ENCODE measurements around the gene CERCAM. TPM values are rescaled to one million over a fixed set of nuclear protein-coding genes. Genes with fewer than 3 reads are reported as not detected.

CERCAM gene
- polyA plus RNA-seq, 1 donor from 2014 or later = 1.1 TPM

DNA sequence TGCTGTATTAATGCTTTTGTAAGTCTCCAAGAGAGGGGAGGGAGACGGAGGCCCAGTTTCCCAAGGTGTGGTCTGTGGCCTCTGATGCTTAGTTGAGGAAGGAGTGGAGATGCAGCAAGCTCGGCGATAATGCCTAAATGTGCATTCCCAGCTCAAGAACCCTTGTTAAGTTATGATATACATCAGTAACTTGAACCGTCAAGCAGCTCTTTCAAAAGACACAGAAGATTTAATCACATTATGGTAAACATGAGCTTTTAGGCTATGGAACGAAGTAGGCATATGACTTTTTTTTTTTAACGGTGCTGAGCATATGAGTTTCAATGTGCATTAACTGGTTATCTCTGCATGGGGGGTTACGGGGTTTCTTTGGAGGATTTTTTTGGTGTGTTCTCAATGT lies 61.5 kb downstream of the CERCAM start:
- Histone ChIP-seq H3K4me2 (ENCODE audit: low read length) (no peak overlapping the region), H3K79me2 (replicated peaks; ENCODE audit: insufficient read depth, low read length) (no peaks in the 10 kb centered on the region), H3K9me3 (ENCODE audit: low read length) (no peaks in the 10 kb centered on the region), H3K36me3 (ENCODE audit: insufficient read depth, low read length) (peaks cover 10% of the 10 kb centered on the region), H3K27ac (ENCODE audit: low read length) (no peak overlapping the region), H3K27me3 (ENCODE audit: insufficient read depth, low read depth, low read length) (no peaks in the 10 kb centered on the region), H3K9me2 (ENCODE audit: insufficient read depth, low read length) (no peaks in the 10 kb centered on the region), H2AFZ (ENCODE audit: low read depth, low read length) (no peak overlapping the region), H4K20me1 (ENCODE audit: insufficient read depth) (no peaks in the 10 kb centered on the region), H3K9ac (ENCODE audit: low read length) (no peak overlapping the region), H3K4me3 (ENCODE audit: low read length) (no peak overlapping the region), H3F3A (ENCODE audit: insufficient read depth, low read length, poor library complexity, severe bottlenecking) (no peaks in the 10 kb centered on the region)
- TF ChIP-seq POLR2AphosphoS5 (IDR thresholded peaks at IDR 0.05) (no peak), RAD21 (conservative IDR thresholded peaks at IDR 0.05) (no peak), EP300 (conservative IDR thresholded peaks at IDR 0.05; ENCODE audit: poor library complexity, severe bottlenecking) (no peak), TAF1 (IDR thresholded peaks at IDR 0.05; ENCODE audit: low read depth) (no peak)
- TF ChIP-seq, protein P1, sequence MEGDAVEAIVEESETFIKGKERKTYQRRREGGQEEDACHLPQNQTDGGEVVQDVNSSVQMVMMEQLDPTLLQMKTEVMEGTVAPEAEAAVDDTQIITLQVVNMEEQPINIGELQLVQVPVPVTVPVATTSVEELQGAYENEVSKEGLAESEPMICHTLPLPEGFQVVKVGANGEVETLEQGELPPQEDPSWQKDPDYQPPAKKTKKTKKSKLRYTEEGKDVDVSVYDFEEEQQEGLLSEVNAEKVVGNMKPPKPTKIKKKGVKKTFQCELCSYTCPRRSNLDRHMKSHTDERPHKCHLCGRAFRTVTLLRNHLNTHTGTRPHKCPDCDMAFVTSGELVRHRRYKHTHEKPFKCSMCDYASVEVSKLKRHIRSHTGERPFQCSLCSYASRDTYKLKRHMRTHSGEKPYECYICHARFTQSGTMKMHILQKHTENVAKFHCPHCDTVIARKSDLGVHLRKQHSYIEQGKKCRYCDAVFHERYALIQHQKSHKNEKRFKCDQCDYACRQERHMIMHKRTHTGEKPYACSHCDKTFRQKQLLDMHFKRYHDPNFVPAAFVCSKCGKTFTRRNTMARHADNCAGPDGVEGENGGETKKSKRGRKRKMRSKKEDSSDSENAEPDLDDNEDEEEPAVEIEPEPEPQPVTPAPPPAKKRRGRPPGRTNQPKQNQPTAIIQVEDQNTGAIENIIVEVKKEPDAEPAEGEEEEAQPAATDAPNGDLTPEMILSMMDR (IDR thresholded peaks at IDR 0.05; ENCODE audit: poor library complexity, severe bottlenecking) = no peak
- TF ChIP-seq, protein P2, sequence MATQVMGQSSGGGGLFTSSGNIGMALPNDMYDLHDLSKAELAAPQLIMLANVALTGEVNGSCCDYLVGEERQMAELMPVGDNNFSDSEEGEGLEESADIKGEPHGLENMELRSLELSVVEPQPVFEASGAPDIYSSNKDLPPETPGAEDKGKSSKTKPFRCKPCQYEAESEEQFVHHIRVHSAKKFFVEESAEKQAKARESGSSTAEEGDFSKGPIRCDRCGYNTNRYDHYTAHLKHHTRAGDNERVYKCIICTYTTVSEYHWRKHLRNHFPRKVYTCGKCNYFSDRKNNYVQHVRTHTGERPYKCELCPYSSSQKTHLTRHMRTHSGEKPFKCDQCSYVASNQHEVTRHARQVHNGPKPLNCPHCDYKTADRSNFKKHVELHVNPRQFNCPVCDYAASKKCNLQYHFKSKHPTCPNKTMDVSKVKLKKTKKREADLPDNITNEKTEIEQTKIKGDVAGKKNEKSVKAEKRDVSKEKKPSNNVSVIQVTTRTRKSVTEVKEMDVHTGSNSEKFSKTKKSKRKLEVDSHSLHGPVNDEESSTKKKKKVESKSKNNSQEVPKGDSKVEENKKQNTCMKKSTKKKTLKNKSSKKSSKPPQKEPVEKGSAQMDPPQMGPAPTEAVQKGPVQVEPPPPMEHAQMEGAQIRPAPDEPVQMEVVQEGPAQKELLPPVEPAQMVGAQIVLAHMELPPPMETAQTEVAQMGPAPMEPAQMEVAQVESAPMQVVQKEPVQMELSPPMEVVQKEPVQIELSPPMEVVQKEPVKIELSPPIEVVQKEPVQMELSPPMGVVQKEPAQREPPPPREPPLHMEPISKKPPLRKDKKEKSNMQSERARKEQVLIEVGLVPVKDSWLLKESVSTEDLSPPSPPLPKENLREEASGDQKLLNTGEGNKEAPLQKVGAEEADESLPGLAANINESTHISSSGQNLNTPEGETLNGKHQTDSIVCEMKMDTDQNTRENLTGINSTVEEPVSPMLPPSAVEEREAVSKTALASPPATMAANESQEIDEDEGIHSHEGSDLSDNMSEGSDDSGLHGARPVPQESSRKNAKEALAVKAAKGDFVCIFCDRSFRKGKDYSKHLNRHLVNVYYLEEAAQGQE (IDR thresholded peaks at IDR 0.05; ENCODE audit: borderline replicate concordance) = no peak

DNA sequence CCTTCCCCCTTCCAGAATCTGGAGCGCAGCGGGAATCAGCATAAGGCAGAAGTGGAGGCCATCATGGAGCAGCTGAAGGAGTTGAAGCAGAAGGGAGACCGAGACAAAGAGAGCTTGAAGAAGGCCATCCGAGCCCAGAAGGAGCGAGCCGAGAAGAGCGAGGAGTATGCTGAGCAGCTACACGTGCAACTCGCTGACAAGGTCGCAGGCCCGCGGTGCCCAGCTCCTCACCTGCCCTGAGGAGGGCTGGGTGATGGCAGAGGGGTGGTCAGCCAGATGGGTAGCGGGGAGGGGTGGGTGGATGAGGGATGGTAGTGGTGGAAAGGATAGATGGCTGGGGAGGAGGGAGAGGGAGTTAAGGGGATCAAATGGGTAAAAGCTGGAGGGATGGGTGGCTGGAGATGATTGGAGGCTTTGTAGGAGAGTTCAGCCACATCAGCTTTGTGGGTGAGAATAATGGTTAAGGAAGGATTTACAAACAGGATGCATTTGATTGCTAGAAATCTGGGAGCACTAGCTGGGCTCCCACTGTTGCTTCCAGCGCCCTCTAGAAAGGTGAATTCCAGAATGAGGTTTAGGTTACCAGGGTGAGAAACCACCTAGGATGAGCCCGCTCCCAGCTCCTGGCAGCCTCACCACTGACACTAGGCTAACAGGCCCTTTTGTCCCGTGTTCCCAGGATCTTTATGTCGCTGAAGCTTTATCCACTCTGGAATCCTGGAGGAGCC lies 64.2 kb downstream of the CERCAM start:
- H3K79me2 ChIP-seq (replicated peaks; ENCODE audit: insufficient read depth, low read length) = no peaks in the 10 kb centered on the region
- H3K9ac ChIP-seq (ENCODE audit: low read length) = no peak overlapping the region
- H3K4me3 ChIP-seq (ENCODE audit: low read length) = no peak overlapping the region
- H3K36me3 ChIP-seq (ENCODE audit: insufficient read depth, low read length) = peaks cover 10% of the 10 kb centered on the region
- H3K27ac ChIP-seq (ENCODE audit: low read length) = no peak overlapping the region
- H4K20me1 ChIP-seq (ENCODE audit: insufficient read depth) = no peaks in the 10 kb centered on the region
- no peak overlapping the region for H2AFZ ChIP-seq (ENCODE audit: low read depth, low read length)
- no peak overlapping the region for H3K4me2 ChIP-seq (ENCODE audit: low read length)
- H3K27me3 ChIP-seq (ENCODE audit: insufficient read depth, low read depth, low read length) = no peaks in the 10 kb centered on the region
- no peaks in the 10 kb centered on the region for H3K9me3 ChIP-seq (ENCODE audit: low read length)
- no peaks in the 10 kb centered on the region for H3K9me2 ChIP-seq (ENCODE audit: insufficient read depth, low read length)
- no peak for TF ChIP-seq POLR2AphosphoS5 (IDR thresholded peaks at IDR 0.05)
- no peak for TF ChIP-seq MXI1 (conservative IDR thresholded peaks at IDR 0.05; ENCODE audit: poor library complexity, severe bottlenecking)
- TF ChIP-seq EZH2 (IDR thresholded peaks at IDR 0.05; ENCODE audit: borderline replicate concordance, insufficient read depth, low read length, poor library complexity, severe bottlenecking) = no peak
- TF ChIP-seq EP300 (conservative IDR thresholded peaks at IDR 0.05; ENCODE audit: poor library complexity, severe bottlenecking) = no peak
- TF ChIP-seq RAD21 (conservative IDR thresholded peaks at IDR 0.05) = no peak
- TF ChIP-seq, protein P2 (IDR thresholded peaks at IDR 0.05; ENCODE audit: borderline replicate concordance) = no peak
- TF ChIP-seq, protein P1 (IDR thresholded peaks at IDR 0.05; ENCODE audit: poor library complexity, severe bottlenecking) = no peak
- TF ChIP-seq SMC3 (conservative IDR thresholded peaks at IDR 0.05; ENCODE audit: poor library complexity) = no peak
- TF ChIP-seq TAF1 (IDR thresholded peaks at IDR 0.05; ENCODE audit: low read depth) = no peak
- no peaks in the 10 kb centered on the region for H3F3A ChIP-seq (ENCODE audit: insufficient read depth, low read length, poor library complexity, severe bottlenecking)
